HG03558 (cell line): ENCODE data around the gene PCYOX1L.
A peak's percentile ranks its signal among the peaks of the same experiment; 100 is the strongest.

Experiments
- ATAC-seq: cut with Tn5 transposase; IDR thresholded peaks from one replicate; pipeline ENCODE4 v1.9.1; 2021; ENCODE audit warnings: moderate number of reproducible peaks; ENCODE audit not compliant: unreplicated experiment; ENCODE audit errors: extremely low read depth

Gene PCYOX1L

DNA sequence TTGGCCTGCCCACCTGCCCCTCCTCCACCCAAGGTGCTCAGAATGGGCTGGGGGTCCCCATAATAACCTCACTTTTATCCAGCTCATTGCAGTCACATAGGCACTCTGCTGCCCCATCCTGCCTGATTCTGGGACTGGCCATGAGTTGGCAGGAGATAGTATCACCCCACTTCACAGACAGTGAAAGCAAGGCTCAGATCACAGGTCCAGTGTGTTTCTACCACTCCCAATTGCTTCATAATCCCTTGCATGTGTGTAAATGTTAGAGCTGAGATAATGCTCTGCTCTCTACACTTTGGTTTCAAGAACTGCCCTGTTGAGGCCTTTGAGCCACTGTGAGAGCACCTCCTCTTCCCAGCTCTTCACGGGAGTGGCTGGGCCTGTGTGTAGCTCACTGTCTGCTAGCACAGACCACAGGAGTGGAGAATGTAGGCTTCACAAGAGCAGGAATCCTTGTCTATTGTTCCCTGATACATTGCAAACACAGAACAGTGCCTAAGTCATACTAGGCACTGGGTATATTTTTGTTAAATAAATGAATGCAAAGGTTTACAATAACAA is 8.4 kb downstream of the PCYOX1L start:
- no peak for ATAC-seq

DNA sequence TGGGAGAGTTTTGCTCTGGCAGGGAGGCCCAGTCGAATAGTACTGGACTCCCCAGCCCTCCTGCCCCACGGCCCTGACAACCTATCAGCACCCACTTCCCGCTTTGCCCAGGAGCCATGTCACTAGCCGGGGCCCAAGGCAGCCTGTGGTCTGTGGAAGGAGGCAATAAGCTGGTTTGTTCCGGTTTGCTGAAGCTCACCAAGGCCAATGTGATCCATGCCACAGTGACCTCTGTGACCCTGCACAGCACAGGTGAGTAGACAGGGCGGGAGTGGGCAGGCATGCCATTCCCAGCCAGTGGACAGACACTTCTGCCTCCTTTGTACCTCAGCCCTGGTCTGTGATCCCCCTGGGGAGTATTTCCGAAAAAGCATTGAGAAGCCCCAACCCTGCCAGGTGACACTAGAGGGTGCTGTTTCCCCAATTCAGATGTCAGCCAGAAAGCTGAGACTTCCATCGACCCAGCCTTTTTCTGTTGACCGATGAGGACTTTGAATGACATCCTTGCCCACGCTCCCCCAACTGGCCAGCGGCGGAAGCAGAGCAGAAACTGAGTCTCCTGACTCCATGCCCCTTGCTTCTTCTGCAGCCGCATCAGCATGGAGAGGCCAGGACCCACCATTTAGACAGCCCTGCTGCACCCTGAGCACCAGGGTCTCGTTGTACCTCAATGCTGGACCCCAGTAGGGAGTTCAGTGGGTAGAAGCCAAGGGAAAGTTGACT is 9.6 kb downstream of the PCYOX1L start:
- no peak for ATAC-seq

DNA sequence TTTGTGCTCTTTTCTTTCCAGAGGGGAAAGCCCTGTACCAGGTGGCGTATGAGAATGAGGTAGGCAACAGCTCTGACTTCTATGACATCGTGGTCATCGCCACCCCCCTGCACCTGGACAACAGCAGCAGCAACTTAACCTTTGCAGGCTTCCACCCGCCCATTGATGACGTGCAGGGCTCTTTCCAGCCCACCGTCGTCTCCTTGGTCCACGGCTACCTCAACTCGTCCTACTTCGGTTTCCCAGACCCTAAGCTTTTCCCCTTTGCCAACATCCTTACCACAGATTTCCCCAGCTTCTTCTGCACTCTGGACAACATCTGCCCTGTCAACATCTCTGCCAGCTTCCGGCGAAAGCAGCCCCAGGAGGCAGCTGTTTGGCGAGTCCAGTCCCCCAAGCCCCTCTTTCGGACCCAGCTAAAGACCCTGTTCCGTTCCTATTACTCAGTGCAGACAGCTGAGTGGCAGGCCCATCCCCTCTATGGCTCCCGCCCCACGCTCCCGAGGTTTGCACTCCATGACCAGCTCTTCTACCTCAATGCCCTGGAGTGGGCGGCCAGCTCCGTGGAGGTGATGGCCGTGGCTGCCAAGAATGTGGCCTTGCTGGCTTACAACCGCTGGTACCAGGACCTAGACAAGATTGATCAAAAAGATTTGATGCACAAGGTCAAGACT is 10.3 kb downstream of the PCYOX1L start:
- no peak for ATAC-seq

DNA sequence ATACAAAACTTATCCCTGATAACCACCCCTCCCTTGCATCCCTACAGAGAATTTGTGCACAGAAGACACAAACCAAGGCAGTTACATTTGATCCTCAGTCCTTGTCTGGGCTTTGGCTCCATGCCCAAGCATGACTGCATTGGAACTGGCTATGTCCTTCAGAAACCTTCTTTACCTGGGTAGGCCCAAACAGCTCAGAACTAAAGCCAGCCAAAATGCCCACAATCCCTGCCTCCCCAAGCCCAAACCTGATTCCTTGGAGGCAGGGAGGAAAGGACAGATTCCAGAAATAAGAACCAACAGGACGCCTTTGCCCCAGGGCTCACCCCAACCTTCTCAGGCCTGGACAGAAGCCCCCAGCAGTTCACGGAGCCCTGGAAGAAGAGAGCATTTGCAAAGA is 13.0 kb downstream of the PCYOX1L start:
- no peak for ATAC-seq

DNA sequence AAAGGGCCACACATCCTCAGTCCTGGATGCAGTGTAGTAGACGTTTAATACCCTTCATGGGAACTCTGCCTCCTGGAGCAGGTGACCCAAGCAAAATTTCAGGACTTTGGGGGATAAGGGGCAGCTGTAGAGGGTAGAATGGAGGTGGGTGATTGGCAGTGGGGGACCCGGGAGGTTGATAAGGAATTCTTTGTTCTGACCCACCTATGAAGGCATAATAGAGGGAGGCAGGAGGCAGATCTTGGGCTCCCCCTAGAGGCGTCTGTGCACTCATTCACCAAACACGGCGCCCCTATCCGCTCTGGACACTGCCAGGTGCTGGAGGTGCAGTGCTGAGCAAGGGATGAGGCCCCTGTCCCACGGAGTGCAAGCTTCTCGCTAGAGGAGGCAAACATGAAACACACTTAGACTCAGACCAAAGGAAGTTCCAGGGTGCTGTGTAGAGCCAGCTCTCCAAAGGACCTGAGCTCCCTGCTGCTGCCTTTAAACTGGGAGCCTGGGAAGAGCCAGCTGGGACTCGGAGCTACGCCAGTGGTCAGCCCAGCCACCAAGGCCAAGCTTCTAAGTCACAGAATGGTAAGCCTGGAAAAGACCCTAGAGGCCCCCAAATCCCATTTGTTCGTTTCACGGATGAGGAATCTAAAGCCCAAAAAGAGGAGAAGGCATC is 13.6 kb downstream of the PCYOX1L start:
- no peak for ATAC-seq

DNA sequence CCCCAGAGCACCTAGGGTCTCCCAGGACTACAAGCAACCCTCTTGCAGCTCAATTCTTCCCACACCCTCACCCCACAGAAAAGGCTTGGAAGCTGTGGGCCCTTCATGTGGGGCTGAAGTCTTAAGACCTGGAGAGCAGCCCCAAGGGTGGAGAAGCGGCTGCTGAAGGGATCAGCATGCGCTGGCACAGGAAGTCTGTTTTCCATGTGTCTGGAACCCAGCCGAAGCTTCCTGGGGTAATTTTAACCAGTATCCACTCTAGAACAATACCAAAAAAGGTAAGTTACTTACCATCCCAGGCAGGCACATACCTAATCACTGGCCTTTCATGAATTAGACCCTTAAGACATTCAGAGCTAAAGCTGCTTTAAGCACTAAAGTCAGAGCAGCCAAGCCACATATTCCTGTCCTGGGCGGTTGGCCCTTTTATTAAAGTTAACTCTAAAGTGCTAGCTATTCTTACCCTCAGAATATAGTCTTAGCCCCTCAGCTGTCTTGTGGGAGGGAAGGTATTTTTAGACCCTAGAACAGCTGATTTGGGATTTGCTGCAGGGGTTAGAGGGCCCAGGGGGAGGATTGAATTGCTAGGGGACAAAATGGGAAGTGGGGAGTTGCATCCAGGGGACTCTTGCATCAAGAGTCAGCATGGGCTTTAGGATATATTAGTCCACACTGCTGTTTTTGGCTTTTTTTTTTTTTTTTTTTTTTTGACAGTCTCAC is 14.4 kb downstream of the PCYOX1L start:
- ATAC-seq: no peak

DNA sequence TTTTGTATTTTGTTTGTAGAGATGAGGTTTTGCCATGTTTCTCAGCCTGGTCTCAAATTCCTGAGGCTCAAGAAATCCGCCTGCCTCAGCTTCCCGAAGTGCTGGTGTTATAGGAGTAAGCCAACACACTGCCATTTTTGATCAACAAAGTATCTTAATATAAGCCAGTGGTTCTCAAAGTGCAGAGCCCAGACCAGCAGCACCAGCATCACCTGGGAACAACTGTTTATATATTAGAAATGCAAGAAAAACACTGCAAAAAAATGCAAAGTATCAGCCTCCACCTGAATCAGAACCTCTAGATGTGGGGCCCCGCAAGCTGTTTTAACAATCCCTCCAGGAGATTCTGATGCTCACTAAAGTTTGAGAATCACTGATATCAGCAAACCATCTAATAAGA is 15.1 kb downstream of the PCYOX1L start:
- ATAC-seq: no peak

DNA sequence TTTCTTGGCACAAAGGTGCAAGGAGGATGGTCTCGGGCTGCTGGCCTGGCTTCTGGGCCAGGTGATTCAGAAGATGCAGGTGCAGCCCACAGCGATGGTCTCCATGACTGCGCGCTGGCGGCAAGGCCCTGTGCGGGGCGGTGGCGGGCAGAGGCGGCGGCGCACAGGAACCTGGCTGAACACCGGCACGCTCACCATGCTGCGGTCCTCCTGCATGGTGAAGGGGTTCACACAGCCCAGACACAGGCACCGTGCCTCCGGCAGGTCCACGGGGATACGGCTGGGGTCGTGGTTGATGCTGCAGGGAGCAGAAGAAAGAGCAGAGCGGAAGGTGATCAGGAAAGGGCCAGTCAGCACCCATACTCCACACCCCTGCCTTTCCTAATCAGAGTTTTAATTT is 16.5 kb downstream of the PCYOX1L start:
- no peak for ATAC-seq

DNA sequence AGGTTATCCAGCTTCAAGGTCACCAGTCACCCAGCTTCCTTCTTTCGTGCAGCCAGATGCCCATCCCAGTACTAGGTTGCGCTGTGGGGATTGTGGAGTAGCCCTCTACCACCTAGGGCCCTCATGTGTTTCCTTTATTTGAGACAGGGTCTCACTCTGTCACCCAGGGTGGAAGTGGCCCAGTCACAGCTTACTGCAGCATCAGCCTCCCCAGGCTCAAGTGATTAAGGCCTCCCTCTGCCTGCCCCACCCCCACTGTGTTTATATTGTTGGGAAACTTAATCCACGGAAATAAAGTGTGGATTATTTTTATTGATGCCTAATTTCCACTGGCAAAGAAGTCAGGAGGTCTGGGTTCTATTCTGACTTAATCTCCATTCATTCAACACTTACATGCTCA is 17.0 kb downstream of the PCYOX1L start:
- no peak for ATAC-seq

DNA sequence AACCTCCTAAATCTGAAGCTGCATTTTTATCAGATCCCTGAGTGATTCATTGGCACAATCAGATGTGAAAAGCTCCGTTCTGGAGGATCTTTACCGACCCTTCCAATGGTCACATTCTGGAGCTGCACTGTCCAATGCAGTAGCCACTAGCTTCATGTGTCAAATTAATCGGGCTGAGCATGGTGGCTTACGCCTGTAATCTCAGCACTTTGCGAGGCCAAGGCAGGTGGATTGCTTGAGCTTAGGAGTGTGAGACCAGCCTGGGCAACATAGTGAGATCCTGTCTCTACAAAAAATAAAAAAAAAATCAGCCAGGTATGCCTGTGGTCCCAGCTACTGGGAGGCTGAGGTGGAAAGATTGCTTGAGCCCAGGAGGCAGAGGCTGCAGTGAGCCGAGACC is 17.6 kb downstream of the PCYOX1L start:
- no peak for ATAC-seq

DNA sequence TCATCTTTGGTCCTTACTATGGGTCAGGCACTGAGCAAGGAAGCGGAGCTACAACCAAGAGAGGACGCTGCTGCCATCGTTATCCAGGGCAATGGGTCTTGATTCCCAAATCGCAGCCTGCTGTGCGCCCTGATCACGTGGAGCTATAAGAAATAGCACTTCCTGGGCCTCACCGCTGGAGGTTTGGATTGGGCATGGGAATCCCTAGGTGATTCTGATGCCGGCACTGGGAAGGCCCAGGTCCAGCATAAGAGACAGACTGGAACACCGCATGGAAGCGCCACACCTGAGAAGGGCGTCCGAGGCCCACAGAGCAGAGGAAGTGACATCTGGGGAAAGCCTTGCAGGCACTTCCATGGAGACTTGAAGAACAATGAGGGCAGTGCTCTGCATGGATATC is 18.3 kb downstream of the PCYOX1L start:
- no peak for ATAC-seq

DNA sequence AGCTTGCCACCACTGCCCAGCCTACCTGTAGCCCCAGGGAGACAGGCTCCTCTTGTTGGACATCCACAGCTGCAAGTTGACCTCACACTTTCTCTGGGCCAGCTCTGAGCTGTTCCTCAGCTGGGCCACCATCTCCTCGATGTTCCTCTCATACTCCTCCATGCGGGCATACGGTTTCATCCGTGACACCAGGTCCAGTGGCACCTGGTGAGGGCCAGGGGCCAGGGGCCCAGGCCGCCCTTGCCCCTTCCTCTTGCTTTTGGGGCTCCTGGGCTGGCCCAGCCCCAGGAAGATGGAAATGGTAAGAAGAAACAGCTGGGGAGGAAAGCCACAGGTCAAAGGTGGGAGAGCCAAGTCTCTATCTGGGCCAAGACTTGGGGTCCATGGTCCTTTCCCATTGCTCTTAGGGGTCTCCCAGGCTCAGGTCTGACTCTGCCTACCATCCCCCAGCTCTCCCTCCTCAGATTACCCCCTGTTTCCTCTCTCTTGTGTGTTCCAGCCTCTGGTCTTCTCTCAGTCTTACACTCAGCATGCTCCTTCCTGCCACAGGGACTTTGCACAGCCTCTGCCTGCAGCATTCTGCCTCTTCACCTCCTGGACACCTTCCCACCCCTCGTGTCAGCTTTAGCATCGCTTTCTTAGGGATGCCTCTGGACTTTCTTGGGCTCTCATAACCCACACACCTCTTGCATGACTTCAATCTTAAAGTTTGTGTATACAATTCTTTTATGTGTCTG is 19.0 kb downstream of the PCYOX1L start:
- ATAC-seq: no peak

DNA sequence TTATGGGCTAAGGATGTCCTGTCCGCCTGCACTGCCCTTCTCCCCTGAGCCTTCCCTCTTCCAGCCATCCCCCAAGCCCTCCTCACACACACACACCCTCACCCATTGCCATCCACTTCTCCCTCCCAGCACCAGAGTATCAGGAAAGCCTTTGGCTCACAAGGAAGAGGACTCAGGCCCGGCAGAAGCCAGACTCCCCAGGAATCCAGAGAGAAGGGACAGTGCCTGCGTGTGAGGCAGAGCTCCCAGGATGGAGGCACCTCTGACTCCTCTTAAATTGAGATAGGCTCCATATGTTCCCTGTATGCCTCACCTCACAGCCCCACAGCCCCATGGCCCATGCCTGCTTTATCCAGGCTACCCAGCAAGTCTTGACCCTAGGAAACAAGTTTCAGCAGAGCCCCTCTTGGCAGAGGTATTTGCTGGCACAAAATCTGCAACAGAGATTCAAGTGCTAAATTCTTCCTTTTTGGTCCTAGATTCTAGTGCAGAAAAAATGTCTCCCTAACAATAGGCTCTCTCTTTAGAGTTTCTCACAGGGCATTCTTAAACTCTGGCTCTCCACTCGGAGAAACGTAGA is 20.5 kb downstream of the PCYOX1L start:
- no peak for ATAC-seq

DNA sequence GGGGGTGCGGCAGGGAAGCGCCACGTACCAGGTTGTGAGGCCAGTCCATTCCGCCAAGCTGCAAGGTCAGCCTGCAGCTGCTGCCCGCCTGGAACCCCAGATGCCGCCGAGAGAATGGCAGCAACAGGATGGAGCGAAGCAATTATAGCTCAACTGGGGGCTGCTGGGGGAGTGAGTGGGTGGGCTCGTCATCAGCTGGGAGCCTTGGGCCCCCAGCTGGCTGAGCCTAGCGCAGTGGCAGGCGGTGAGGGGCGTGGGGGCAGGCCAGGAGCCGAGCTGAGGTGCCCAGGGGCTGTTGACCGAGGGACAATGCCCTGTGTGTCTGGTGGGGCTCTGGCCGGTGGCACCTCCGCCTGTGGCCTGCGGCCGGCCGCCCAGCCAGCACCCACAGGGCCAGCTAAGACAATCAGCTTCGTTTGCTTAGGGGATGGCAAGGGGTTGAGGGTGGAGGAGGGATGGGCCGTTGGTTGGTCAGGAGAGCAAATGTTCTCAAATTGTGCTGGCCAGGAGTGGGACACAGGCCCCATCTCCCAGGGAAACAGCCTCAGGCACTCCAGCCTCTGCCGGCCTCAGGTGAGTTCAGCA is 21.4 kb downstream of the PCYOX1L start, which contains the start of gene IL17B:
Gene IL17B (minus strand): TSS at position 116 of the 585 bp plus-strand sequence. CDS start 67 bp downstream, at position 49.
- no peak for ATAC-seq

DNA sequence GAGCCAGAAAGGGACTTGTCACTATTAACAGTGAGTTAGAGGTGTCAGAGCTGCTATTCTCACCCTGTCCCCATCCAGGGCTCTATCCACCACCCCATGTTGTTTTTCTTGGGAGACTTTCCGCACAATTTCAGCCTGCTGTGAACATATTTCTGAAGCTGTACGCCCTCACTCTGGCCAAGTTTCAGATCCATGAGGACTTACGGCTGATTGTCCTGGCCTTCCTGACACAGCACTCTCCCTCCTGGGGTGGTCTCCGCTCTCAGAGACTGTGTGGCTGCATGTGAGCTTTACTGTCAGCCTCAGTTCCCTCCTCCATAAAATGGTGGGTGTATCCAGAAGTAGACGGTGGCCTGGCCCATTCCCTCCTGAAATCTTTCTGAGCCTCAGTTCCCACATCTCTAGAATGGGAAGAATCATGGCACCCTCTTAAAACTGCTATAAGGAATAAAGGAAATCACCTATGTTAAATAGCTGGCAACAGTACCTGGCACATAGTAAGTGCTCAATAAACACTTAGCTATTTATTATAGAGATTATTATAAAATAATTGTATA is 22.1 kb downstream of the PCYOX1L start:
- no peak for ATAC-seq

DNA sequence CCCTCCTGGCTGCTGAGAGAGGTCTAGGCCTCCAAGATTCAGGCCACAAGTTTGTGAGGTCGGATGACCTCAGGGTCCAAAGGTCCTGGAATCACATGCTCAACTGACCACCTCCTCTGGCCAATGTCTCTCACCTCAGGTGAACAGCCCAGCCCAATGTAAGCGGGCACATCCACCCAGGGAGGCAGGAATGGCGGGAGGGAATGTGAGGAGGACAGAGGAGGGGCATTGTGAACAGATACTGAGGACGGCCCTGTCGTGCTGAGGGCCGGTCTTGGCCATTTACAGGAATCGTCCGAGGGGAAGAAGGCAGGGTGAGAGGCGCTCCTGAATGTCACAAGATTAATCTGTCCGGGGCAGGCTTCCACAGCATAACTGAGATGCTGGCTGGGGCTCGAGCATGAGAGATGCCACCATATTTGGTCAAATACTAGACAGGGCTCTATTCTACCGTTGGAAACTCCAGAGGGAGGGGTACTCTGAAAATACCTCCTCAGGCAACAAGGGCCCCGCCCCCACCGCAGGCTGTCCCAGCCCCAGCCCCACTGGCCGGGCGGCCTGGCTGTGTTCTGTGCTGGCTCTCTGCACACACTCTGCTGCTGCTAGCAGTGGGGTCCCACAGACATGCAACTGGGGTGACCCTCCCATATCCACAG is 22.7 kb downstream of the PCYOX1L start:
- no peak for ATAC-seq

DNA sequence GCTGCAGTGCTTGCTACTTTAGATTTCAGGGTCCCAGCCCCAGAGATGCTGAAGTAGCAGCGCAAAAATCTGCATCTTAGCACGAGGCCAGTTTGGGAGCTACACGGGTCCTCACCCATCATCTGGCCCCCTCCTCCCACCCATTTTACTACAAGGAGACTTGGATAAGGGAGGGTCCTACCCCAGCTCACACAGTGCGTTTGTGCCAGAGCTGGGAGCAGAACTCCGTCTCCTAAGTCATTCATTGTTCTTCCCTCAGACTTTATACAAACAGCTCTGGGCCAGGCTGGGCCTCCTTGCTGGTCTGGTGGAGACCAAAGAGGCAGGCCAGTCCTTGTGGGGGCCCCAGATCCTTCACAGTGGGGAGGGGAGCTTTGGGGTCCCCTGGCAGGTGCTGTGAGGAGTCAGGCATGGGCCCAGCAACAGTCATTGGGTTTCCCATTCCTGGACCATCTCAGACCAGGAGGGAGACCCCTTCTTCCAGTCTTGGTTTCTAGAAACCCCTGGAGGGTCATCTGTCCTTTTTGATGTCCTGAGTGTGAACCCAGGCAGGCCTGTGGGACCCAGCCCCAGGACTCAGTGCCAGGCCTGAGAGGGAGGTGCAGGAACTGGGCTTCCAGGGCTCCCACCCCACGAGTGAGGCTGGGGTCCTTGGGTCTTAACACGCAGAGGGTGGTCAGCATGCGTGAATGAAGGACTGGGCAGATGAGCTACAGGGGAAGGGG is 23.6 kb downstream of the PCYOX1L start:
- no peak for ATAC-seq

DNA sequence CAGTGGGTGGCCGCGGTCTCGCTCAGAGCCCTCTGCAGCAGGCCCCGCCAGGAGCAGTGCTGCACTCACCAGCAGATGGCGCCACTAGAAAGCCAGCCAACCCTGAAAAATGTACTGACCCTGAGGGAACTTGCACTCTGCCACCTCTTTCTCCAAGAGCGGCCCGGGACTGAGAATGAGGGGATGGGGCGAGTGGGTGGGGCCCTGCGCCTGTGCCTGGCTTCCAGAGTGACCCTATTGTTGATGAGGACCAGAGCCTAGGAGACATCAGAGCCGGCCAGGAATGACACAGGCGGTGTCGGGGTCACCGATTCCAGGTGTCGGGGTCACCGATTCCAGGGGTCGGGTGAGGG is 24.1 kb downstream of the PCYOX1L start:
- ATAC-seq: peak; percentile 84
